KMS-11 (cell line): ENCODE data around the gene NRIP3.

Source experiments
- H2AFZ ChIP-seq: fragments of 200-600 bp; sonication (generic); 2 replicates; pipeline ENCODE4 v1.6.1; 2016; ENCODE audit warnings: antibody characterized with exemption, mixed run types, low read depth
- H3K27ac ChIP-seq: fragments of 200-600 bp; sonication (generic); 2 replicates; pipeline ENCODE4 v1.6.1; 2016; ENCODE audit warnings: mild to moderate bottlenecking, mixed run types
- H3K27me3 ChIP-seq: fragments of 200-600 bp; sonication (generic); 2 replicates; pipeline ENCODE4 v1.6.1; 2017; ENCODE audit warnings: mild to moderate bottlenecking, low read depth, mixed run types, moderate library complexity; ENCODE audit not compliant: insufficient read depth
- H3K36me3 ChIP-seq: fragments of 200-600 bp; sonication (generic); 2 replicates; pipeline ENCODE4 v1.6.1; 2017; ENCODE audit warnings: mild to moderate bottlenecking, mixed run types; ENCODE audit not compliant: insufficient read depth
- H3K4me1 ChIP-seq: fragments of 200-600 bp; sonication (generic); 2 replicates; pipeline ENCODE4 v1.6.1; 2016; ENCODE audit warnings: mild to moderate bottlenecking, low read depth, mixed run types; ENCODE audit not compliant: poor library complexity, severe bottlenecking
- H3K4me2 ChIP-seq: fragments of 200-600 bp; sonication (generic); 2 replicates; pipeline ENCODE4 v1.7.0; 2016; ENCODE audit warnings: mild to moderate bottlenecking, mixed run types
- H3K4me3 ChIP-seq: fragments of 200-600 bp; sonication (generic); IDR thresholded peaks from 2 replicates; pipeline ENCODE4 v1.6.1; 2017; ENCODE audit warnings: low read depth, low read length, mixed read lengths; ENCODE audit not compliant: insufficient read depth
- H3K79me2 ChIP-seq: fragments of 200-600 bp; sonication (generic); 2 replicates; pipeline ENCODE4 v1.6.1; 2016; ENCODE audit warnings: low read depth, mixed run types; ENCODE audit not compliant: insufficient read depth
- H3K9ac ChIP-seq: fragments of 200-600 bp; sonication (generic); 2 replicates; pipeline ENCODE4 v1.6.1; 2016; ENCODE audit warnings: mild to moderate bottlenecking, mixed run types
- H4K20me1 ChIP-seq: fragments of 200-600 bp; sonication (generic); 2 replicates; pipeline ENCODE4 v1.6.1; 2016; ENCODE audit warnings: mild to moderate bottlenecking, mixed run types; ENCODE audit not compliant: insufficient read depth
- CTCF ChIP-seq: fragments of 200-600 bp; sonication (generic); conservative IDR thresholded peaks from 2 replicates; pipeline ENCODE4 v1.6.1; 2017; ENCODE audit warnings: low read depth, mild to moderate bottlenecking, antibody characterized with exemption, low read length, moderate library complexity, mixed read lengths

NRIP3 gene

DNA sequence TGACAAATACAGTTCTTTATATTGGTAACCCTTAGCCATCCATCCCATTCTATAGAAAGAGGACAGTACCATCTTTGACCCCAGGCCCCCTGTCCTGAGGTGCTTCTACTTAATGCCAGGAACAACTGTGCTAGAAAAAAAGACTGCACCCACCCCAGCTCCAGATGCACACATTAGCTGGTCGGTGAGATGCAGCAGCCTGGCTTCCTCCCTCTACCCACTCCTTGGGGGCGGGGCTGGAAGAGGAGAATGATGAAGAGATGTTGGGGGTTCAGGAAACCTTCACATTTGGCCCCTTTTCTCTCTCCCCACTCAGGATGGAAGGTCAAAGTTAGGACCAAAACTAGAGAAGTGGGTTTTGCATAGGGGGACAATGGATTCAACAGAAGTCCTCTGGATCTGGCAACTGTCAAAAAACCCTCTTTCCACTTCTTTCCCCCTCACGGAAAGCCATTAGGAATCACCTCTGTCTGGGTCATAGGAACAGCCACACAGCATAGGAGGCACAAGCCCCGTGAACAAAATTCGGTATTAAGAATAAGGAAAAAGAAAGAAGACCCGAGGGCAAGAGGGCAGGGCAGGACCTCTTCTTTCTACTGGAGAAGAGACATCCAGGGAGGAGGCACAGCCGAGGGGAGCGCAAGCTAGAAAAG is 755 bp downstream of the NRIP3 start:
- no peak overlapping the region for H2AFZ ChIP-seq
- H3K4me3 ChIP-seq: no peak overlapping the region
- H3K4me1 ChIP-seq: no peaks in the 10 kb centered on the region
- no peak overlapping the region for H3K4me2 ChIP-seq
- H3K9ac ChIP-seq: no peak overlapping the region
- TF ChIP-seq CTCF: no peak
- H3K27ac ChIP-seq: no peak overlapping the region
- no peaks in the 10 kb centered on the region for H3K36me3 ChIP-seq
- H3K27me3 ChIP-seq: no peaks in the 10 kb centered on the region
- no peaks in the 10 kb centered on the region for H3K79me2 ChIP-seq
- no peaks in the 10 kb centered on the region for H4K20me1 ChIP-seq

GRCh38 chr11:9001736-9002135 is 2.1 kb downstream of the NRIP3 start:
- Histone ChIP-seq H3K9ac (no peak overlapping the region), H4K20me1 (no peaks in the 10 kb centered on the region), H3K4me1 (no peaks in the 10 kb centered on the region), H3K27ac (no peak overlapping the region), H3K79me2 (no peaks in the 10 kb centered on the region), H2AFZ (no peak overlapping the region), H3K36me3 (no peaks in the 10 kb centered on the region), H3K27me3 (no peaks in the 10 kb centered on the region), H3K4me2 (no peak overlapping the region), H3K4me3 (no peak overlapping the region)
- no peak for TF ChIP-seq CTCF

DNA sequence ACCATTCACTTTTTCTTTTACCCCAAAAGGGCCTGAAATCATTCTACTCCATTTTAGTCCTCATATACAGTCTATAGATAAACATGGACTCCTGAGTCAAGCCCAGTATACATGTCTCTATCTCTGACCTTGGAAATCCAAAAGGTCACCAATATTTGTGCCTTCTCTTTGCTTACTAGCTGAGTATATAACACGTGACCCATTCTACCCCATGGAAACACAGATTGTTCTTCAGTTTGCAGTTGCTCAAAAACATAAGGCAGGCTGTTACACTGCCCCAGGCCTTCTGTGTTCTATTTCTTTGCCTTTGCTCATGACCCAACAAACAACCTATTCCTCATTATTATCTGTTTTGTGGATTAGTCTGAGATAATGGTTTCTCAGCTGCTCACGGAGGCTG is 5.8 kb downstream of the NRIP3 start:
- H3K4me2 ChIP-seq: no peak overlapping the region
- H3K4me1 ChIP-seq: no peaks in the 10 kb centered on the region
- H4K20me1 ChIP-seq: no peaks in the 10 kb centered on the region
- no peak overlapping the region for H3K4me3 ChIP-seq
- TF ChIP-seq CTCF: no peak
- no peak overlapping the region for H3K9ac ChIP-seq
- H3K36me3 ChIP-seq: no peaks in the 10 kb centered on the region
- H3K27ac ChIP-seq: no peak overlapping the region
- no peaks in the 10 kb centered on the region for H3K27me3 ChIP-seq
- no peak overlapping the region for H2AFZ ChIP-seq
- H3K79me2 ChIP-seq: no peaks in the 10 kb centered on the region

DNA sequence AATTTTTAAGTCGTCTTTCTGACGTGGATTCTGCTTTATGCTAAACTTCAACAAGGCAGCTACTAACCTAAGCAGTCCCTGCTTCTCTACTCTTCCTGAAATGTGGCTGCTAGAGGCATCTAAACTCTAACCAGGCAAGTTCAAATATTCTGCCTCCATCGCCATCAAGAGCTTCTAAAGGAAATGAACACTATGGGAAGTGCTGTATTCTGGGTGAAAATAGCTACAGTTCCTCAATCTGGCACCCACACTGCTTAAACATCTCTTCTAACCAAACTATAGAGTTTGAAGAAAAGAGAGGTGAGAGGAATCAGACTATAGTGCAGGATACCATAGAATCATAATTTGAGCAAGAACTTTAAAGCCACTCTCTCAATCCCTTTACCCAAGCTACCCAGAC is 6.3 kb downstream of the NRIP3 start:
- no peak overlapping the region for H2AFZ ChIP-seq
- H3K4me3 ChIP-seq: no peak overlapping the region
- H3K27ac ChIP-seq: no peak overlapping the region
- no peaks in the 10 kb centered on the region for H4K20me1 ChIP-seq
- no peak overlapping the region for H3K9ac ChIP-seq
- no peaks in the 10 kb centered on the region for H3K79me2 ChIP-seq
- H3K4me1 ChIP-seq: no peaks in the 10 kb centered on the region
- H3K27me3 ChIP-seq: no peaks in the 10 kb centered on the region
- no peaks in the 10 kb centered on the region for H3K36me3 ChIP-seq
- no peak for TF ChIP-seq CTCF
- no peak overlapping the region for H3K4me2 ChIP-seq
